T-helper 2 cell treated with Interferon-gamma antibody and Interleukin-4, amounts not matched to agents 100 ng/mL and 5 ng/mL, for 36 hours (primary cell): ENCODE measurements around the gene MARCHF3. TPM values are rescaled to one million over a fixed set of nuclear protein-coding genes. Genes with fewer than 3 reads are reported as not detected.
"Not testable (repeated sequence)": the region's sequence is repeated elsewhere in the genome, so short reads cannot be mapped to it uniquely, and the experiment has no call there.

ENCODE experiments used
- intact Hi-C: fragments of 100-400 bp; cut with micrococcal nuclease; formaldehyde crosslinking; loops from one replicate; pipeline ENCODE4 v1.15.1; 2023
- total RNA-seq: library from RNA; stranded (reverse); gene quantifications from 2 replicates; pipeline ENCODE4 v1.2.3, GENCODE V29; 2022

The MARCHF3 gene
- total RNA-seq, 1 donor from 2014 or later = 1.7 TPM

DNA sequence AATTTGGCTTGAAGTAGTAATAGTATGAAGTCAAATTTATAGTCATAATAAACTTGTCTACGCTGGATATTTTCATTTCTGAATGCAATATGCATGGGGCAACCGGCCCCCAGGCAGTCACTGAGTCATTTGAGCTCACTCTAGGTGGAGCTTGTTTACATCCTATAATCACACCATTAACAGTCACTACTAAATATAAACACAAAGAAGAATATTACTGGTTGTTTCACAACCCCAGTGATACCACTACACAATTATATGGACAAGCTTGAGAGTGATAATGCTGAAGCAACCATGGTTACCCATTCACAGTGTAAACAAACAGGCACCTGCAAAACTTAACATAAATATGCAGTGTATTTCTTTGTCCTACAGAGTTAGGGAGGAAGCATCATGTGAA, 68.7 kb downstream of the MARCHF3 start:
- intact Hi-C loops = no loop called here

DNA sequence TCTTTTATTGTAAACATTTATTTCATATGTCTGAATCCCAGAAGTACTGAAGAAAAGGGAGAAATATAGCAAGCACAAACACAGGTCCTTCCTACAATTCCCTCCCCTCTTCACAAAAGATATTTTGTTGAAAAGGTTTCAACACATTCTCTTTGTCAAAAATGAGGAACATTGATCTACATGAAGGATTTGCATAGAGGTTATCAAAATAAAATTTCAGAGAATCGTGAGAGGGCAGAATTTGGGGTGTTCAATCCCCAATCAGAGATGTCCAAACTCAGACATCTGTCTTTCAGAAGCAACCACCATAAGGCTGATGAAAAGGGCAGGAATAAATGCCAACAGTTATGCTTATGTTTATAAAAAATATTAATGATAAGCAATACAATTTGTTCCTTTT, 69.2 kb downstream of the MARCHF3 start:
- intact Hi-C loops = no loop called here

DNA sequence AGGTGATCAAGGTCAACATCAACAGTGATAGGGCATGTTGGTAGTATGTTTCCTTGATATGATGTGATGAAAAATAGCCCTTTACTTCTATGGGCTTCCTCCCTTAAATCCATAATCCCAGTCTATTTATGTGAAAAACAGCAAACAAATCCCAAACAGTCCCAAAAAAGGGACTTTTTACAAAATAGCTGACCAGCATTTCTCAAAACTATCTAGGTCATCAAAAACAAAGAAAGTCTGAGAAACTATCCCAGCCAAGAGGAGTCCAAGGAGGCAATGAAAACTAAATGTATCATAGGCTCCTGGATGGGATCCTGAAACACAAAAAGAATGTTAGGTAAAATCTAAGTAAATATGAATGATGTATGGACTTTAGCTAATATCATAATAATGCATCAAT, 71.2 kb downstream of the MARCHF3 start:
- intact Hi-C loops = no loop called here

DNA sequence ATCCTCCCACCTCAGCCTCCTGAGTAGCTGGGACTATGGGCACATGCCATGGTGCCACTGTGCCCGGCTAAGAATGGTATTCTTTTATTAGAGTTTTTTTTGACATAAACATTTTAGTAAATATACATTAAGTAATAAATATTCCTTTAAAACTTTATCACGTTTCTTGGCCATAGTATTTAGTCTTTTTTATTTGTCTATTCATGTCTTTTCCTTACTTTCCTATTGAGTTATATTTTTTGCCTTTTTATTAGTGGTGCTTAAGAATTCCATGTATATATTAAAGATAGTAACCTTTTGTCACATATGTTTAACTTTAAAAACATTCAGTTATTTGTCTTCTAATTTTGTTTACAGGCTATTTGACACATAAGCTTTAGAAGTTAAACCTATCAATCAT, 73.4 kb downstream of the MARCHF3 start:
- intact Hi-C loops = no loop called here

DNA sequence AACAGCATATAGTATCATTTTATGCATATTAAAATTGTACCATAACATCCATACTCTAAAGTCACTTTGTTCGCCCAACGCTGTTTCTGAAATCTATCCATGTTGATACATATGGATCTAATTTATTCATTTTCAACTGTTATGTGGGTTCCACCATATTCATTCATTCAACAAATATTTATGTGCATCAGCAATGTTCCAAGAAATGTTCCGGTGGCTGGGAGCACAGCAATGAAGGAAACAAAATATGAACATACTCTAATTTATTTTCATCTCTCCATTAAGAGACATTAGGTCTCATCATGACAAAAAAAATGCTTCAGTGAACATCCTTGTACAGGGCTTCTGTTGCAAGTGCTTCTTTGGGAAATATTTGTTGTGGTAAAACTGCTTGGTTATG, 75.4 kb downstream of the MARCHF3 start:
- intact Hi-C loops = no loop called here

DNA sequence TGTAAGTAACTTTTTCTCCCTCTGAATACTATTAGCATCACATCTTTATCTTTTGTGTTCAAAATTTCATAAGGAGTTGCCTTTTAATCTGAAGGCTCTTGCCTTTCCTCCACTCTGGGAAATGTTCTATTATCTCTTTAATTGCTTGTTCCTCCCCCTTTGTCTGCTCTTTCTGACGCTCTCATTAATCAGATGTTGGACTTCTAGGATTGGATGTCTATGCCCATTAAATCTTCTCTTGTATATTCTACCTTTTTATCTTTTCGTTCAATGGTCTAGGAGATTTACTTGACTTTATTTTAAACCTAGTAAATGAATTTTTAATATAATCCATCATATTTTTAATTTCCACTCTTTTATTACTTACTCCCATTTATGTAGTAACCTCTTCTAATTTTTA, 76.7 kb downstream of the MARCHF3 start:
- intact Hi-C loops = no loop called here

DNA sequence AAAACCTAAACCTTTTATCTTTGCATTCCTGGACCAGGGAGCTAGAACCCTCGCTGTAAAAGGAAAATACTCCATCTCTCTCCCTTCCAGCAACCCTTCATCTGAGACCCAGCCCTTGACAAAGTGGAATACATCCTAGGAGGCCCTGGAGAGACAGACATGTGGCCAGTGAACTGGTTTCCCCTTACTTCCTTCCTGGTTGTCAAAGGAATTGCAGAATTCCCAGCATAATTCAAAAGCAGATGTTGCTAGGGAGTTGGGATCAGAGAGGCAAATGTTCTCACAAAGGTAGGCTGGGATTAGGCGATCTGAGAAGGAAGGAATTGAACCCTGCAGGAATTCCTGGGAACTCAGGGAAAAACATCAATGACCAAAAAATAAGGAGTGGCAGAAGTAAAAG, 80.9 kb downstream of the MARCHF3 start:
- intact Hi-C loops = no loop called here

DNA sequence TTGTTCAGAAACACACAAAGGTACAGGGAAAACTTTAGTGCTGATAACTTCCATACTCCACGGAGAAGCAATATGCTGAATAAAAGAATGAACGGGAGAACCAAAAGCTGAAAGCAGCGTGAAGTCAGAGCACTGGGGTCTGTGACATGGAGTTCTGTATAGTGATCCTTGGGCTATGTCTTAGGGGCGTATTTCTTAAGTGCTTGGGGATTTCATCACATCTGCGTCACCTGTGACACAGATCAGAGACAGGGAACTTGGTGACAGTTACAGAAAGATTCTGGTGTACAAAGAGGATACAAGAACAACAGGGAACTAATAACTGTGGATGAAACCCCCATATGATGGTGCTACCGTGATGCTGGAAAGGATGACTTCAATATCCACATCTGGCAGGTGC, 81.9 kb downstream of the MARCHF3 start:
- intact Hi-C loops = no loop called here

DNA sequence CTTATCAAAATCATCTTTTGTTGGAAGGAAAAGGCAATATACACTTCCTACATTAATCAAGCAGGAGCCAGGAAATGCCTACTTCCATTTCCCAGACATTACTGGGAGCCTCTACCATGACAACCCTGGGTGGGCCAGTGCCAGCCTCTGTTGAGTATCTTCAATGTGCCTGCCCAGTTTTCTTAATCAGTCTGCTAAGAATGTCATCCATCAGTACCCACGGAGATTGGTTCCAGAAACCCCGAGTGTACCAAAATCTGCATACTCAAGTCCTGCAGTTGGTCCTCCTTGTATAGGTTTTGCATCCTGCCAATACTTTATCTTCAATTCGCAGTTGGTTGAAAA, 82.4 kb downstream of the MARCHF3 start:
- intact Hi-C loops = no loop called here

DNA sequence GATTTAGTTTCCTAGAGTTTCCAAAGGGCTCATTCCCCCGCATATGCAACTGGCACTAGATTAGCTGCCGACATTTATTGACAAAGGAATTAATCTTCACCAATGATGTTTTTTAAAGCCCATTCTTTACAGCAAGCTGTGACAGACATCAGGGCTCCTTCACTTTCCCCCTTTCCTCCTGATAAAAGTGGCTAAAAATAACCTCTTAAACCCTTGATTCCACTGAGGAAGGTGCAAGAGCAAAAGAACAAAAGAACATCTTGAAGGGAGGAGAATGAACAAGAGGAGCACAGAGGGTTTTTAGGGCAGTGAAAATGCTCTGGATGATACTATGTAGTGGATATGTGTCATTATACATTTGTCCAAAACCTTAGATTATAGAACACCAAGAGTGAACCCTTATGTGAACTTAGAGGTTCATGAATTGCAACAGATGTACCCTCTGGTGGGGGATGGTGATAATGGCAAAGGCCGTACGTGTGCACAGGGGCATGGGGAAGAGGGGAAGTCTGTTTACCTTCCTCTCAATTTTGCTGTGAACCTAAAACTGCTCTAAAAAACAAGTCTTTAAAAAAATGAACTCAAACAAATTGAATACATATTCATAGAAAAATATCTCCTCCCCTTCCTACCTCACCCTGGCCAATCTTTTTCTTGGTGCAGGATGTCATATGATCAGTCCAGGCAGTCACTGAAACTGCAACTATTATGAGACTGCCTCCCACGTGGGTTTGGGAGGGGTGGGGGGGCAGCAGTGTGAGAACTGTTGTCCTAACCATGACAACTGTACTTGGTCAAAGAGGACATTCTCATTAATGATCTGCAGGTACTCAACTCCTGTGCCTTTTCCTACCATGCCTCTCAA, 83.0 kb downstream of the MARCHF3 start:
- intact Hi-C loops = no loop called here

DNA sequence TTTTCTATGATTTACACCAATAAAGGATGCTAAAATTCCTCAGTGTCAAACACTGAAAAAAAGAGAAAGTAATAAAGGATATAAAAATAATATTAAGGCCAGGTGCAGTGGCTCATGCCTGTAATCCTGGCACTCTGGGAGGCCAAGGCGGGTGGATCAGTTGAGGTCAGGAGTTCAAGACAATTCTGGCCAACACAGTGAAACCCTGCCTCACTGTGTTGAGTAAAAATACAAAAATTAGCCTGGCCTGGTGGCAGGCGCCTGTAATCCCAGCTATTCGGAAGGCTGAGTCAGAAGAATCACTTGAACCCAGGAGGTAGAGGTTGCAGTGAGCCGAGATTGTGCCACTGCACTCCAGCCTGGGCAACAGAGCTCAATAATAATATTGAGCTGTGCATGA, 87.5 kb downstream of the MARCHF3 start:
- intact Hi-C loops = not testable (repeated sequence)

DNA sequence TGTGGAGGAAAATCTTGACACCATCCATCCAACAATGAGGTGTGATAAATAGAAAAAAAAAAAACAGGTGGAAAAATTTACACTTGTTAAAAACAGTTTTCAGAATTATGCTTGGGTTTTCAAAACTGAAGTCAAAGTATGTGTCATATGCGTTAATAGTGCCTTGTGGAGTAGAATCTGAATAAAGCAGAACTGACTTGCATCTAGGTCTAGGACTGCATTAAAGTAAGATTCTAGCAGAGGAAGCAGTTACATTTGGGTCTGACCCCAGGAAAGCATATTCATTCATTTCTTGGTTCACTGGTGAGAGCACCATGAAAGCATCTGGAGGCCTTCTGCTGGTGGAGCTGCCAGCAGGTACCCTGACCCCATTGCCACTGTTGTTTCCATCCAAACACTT, 89.0 kb downstream of the MARCHF3 start:
- intact Hi-C loops = no loop called here

DNA sequence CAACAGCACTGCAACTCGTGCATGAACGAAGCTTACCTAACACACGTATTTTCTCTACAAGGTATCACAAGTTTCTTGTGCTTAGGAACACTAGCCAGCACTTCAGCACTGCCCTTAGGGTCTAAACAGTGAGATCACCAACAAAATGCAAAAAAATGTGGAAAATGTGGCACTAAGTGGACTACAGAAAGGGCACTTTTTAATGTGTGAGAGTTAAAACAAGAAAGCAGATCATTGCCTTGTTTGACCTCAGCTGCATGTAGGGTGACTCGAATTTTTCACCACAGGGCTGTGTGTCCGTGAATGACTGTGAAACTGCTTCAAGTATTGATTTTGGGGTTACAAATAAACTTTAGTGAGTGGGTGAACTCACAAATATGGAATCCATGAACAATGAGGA, 90.5 kb downstream of the MARCHF3 start:
- intact Hi-C loops = no loop called here

DNA sequence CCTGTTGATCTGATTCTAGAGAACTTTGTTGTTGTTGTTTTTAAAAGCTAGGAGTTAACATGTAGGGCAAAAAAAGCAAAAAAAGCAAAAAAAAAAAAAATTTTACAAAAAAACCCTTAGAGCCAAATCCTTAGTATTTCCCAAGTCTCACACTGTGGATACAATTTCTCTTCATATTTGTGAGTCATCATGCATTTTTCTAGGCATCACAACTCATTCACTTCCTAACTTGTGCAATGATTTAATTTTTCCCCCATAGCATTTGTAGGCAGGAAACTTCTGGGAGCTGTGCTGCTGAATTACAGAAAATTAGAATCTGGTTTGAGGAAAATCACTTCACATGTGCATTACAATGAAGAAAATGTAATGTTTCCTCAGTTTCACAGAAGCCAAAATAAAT, 91.9 kb downstream of the MARCHF3 start:
- intact Hi-C loops = no loop called here

DNA sequence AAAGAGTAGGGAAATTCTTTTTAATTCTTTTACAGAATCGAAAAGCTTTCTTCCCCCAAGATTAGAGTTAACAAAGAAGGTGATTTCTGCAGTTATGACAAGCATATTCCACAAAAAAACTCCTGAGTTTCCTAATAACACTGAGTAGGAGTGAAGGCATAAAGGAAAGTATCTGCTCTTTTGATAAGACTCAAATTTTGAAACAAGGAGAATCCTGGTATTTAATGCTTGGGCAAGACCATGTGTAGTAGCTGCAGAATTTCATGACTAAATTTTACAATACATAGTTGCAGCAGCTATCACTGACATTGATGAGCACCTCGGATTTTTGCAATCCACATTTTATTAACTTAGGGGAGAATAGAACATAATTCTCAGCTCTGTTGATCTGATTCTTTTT, 92.6 kb downstream of the MARCHF3 start:
- intact Hi-C loops = no loop called here

DNA sequence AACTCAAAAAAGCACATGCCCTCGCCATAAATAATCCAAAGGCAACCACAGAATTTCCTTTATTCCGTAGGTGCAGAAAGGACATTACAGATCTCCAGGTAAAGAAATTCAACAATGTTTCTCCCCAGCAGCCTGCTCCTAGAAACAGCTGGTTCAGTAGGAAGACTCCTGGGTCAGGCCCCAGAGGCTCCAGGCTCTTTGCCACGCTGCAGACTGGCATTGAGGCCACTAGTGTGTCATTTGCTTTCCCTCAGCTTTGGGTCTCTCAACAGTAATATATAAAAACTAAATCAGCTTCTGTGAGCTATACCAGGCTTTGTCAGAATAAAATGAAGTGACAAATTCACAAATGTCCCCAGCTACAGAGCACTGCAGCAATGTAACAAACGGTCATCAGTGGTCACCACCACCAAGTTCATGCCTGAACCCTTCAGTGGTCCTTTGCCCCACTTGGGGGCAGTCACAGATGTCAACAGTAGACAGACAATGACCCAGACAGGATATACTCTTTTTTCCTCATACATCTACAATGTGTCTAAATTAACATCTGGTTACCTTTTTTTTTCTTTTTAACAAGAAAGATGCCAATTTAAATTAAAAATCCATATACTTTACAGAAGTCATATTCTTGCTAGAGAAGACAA, 93.5 kb downstream of the MARCHF3 start:
- intact Hi-C loops = no loop called here

DNA sequence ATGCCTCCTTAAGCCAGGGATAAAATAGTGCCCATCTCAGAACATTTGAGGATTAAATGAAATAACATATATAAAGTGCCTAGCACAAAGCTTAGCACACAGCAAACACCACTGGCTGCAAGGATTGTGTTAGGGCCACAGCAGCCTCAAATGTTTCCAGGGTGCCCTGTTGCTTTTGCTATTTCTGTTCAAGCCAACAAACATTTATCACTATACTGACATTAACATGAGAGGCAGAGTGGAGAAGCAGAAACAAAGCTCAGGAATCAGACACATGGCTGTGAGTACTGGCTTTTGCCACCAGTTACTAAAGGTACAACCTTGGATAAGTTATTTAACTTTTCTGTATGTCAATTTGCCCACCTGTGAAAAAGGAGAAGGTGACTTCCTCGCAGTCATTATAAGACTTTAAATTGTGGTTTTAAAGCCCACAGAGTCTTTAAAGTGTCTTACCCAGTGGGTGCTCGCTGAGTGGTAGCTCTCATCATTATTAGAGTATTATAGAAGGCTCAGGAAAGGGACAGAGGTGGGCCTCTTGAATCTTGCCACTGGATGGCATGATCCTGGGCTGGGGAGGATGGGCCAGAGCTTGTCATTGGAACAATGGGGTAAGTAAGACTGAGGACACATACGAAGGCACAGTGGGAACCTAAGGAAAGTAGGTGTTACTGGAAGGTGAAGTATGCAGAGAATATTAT, 98.2 kb downstream of the MARCHF3 start:
- intact Hi-C loops = no loop called here

DNA sequence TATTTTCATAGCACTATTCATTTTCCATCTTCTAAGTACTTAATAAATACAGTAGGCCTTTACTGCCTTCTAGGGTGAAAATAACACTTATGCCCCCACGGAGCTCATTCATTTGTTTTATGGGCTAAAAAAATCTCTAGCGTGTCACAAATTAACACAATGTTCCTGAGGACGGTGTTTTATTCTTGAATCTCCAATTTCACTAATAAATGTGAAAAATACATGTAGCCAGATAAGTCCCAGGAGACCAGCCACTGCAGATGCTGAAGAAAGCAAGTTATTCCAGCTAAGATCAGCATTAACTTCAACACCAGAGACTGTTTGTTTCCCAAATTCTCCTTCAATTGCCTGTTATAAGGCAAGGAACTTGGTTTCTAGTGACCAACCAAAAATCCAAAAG, 102.3 kb downstream of the MARCHF3 start:
- intact Hi-C loops = no loop called here

DNA sequence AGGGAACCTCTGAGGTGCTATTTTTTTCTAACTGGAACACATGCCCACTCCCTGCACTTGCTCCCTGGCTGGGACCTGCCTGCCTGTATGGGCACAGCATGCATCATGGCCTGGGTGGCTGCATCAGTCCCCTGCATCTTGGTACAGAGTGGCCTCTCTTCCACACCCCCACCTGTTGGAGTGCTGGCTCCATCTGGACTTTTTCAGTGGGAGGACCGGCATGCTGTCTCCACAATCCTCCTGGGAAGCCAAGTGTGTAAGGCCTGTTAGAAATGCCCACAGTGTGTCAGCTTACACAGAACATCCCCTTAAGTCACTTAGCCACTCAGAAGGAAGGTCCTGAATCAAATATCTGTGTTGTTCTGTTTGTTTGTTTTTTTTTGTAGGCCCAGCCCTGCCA, 102.9 kb downstream of the MARCHF3 start:
- intact Hi-C loops = no loop called here

DNA sequence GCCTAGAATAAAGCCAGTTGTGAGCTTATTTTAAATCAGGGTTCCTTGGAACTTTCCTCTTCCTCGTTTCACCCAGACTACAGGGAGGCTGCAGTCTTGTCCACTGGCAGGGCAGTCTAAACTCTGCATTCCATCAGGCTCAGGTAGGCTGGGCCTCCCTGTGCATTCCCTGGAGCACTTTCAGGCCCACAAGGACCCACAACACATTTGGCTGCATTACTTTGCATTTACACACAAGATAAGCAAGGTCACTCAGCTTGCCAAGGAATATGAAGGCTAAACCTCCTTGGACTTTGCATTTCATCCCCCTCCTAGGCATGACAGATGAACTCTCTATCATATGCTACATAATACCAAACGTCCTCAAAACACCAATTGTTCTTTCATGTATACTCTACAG, 104.2 kb downstream of the MARCHF3 start:
- intact Hi-C loops = no loop called here

DNA sequence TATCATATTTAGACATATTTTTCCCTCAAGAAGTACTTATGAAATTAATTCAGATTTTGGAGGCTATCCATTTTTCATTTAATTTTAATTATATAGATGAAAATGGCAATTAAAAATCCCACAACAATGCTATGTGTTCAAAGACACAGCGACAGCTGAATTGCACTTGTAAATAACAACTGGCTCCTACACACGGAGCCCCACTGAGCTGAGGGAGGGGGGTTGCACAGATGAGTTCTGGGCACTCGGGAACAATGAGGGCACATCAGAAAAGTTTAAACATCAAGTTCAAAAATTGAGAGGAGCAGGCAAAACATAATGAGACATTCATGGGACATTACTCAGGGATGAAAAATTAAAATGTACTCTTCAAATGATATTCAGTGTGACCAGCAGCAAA, 104.9 kb downstream of the MARCHF3 start:
- intact Hi-C loops = no loop called here

DNA sequence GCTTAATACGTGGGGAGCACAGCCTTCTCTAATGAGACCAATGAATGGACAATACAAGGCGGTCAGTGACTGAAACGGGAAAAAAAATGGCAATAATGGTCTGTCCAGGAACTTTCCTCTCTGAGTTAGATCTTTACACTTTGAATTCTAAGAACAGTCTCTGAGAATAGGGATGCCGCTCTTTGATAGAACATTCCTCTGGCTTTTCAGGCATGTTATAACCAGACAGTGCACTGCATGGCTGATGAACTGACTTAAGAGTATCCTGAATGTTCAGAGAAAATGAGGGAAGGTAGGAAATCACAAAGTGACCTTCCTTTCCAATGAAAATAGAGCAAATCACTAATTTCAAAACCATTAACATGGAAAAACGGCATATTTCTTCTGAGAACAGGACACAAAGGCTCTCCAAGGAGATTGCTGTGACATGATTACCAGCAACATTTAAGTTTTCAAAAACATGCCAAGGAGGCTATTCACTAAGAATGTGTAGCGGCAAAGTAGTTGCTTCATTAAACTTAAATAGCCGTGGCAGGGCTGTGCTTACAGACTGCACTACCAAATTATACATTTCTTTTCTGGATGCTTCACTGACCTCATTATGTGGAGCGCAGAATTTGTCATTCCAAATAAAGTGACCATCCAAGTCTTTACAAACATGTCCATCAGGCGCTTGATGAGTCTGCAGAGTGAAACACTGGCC, 105.9 kb downstream of the MARCHF3 start:
- intact Hi-C loops = no loop called here
